Retinal pigment epithelial cell (primary cell): ENCODE results near the gene LRRC41.

ENCODE experiments used
- DNase-seq: peaks from one replicate; pipeline ENCODE4 v3.0.0-alpha.2; 2010; ENCODE audit warnings: low read depth
- H3K4me3 ChIP-seq: 2 replicates; pipeline ENCODE4 v1.5.1; 2011; ENCODE audit warnings: mild to moderate bottlenecking, low read length, control low read depth, moderate library complexity
- CTCF ChIP-seq: conservative IDR thresholded peaks from 2 replicates; pipeline ENCODE4 v1.5.1; 2011; ENCODE audit warnings: low read depth, low read length, control low read depth, inconsistent platforms

LRRC41 gene

GRCh38 chr1:46315669-46316403 is 12.4 kb upstream of the LRRC41 start:
- no peak for DNase-seq
- TF ChIP-seq CTCF = no peak

GRCh38 chr1:46310321-46310720 is 6.9 kb upstream of the LRRC41 start:
- TF ChIP-seq CTCF = no peak
- no peak for DNase-seq
- H3K4me3 ChIP-seq = no peak overlapping the region

More at GRCh38 chr1:46315669-46316403, 12.4 kb upstream of the LRRC41 start:
- no peak overlapping the region for H3K4me3 ChIP-seq

GRCh38 chr1:46309401-46310159 is 6.2 kb upstream of the LRRC41 start:
- no peak overlapping the region for H3K4me3 ChIP-seq
- DNase-seq = no peak
- no peak for TF ChIP-seq CTCF

DNA sequence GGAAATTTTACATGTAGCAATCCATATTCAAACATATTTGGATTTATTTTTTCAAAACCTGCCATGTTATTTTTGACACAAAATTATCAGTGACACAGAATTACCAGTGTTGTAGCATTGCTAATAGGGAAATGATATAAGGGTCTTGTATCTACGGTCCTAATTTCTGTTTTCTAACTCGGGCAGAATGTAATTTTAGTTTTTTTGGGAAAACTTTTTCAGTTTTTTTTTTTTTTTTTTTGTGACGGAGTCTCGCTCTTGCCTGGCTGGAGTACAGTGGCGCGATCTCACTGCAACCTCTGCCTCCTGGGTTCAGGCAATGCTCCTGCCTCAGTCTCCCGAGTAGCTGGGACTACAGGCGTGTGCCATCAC is 2.7 kb upstream of the LRRC41 start:
- no peak for DNase-seq
- no peak for TF ChIP-seq CTCF
- no peak overlapping the region for H3K4me3 ChIP-seq

DNA sequence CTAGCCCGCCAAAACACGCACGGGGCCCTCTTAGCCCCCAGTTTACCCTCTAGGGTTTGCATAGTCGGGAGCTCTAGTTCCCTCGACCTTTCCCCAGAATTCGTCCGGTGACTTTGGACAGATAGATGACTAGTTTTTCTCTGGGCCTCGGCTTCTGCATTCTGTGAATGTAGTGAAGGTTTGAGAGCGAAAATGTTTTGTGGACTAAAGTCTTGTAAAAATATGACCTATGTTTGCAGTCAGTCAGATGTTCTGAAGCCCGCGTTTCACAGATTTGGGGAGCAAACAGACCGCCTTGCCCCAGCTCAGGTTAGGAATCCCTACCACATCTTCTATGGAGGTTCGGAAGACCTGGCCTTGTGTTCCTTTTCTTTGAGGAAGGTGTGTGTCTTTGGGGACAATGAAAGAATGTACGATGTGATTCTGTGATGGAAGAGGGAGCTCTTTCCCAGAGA is 483 bp upstream of the LRRC41 start:
- no peak for DNase-seq
- peak overlapping the region; percentile 98 for H3K4me3 ChIP-seq
- TF ChIP-seq CTCF = peak; percentile 2

- DNase-seq = no peak
- no peak for TF ChIP-seq CTCF
- H3K4me3 ChIP-seq = peak overlapping the region; percentile 98
Measured at GRCh38 chr1:46302641-46303037, 777 bp downstream of the LRRC41 start.
